GM21717 (cell line): Measurements from ENCODE around the gene CHRND.

Experiments
- ATAC-seq: cut with Tn5 transposase; IDR thresholded peaks from one replicate; pipeline ENCODE4 v1.9.1; 2021; ENCODE audit warnings: mild to moderate bottlenecking, moderate library complexity; ENCODE audit not compliant: unreplicated experiment

CHRND gene

DNA sequence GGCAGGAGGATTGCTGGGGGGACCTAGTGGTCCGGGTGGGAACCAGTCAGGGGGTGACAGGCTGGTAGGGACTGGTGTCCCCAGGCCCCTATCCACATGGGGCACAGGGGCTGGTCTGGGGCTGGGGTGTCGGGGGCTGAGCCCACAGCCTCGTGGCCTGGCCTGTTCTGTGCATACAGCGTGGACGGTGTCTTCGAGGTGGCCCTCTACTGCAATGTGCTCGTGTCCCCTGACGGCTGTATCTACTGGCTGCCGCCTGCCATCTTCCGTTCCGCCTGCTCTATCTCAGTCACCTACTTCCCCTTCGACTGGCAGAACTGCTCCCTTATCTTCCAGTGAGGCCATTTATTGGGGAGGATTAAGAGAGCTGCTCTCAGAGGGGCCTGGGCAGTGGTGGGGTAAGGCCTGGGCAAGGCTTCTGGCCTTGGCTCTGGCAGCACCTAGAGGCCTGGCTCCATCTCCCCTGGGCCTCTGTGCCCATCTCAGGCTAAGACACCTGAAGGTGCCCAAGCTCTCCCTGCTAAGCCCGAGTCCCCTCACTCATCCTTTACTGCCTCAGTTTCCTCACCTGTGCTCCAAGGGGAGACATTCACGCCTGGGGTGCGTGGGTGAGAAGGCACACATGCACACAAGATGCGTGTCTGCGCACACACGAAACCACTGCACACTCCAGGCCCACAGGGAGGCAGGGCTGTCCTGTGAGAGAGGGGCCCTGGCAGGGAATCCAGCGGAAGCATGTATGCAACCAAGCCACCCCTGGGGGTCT is 15.4 kb downstream of the CHRND start:
- ATAC-seq, result no peak

- no peak for ATAC-seq
Observed at GRCh38 chr2:232541961-232542714, 16.2 kb downstream of the CHRND start.

GRCh38 chr2:232542715-232543467 is 16.9 kb downstream of the CHRND start:
- no peak for ATAC-seq

GRCh38 chr2:232543491-232543890 is 17.5 kb downstream of the CHRND start:
- ATAC-seq, result no peak

DNA sequence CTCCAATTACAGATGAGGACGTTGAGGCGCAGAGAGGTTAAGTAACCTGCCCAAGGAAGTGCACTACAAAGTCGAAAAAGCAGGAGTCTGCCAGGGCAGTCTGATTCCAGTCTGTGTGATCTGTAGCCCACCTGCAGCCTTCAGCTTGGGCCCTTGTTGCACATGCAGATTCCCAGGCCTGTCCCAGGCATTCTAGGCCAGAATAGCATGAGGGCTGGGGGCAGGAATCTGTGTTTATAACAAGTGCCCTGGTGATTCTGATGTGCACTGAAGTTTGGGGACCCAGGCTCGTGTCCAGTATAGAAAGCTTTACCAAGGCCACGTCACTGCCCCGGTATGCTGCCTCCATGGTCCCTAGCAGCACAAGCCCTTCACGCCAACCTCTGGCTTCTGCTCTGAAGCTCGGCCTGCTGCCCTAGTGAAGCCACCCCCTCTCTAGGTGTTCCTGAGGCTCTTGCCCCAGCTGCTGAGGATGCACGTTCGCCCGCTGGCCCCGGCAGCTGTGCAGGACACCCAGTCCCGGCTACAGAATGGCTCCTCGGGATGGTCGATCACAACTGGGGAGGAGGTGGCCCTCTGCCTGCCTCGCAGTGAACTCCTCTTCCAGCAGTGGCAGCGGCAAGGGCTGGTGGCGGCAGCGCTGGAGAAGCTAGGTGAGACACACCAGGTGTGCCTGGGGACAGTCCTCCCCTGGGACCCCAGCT is 18.1 kb downstream of the CHRND start:
- no peak for ATAC-seq

- ATAC-seq, result no peak
Observed at GRCh38 chr2:232544674-232545073, 18.7 kb downstream of the CHRND start.

GRCh38 chr2:232545511-232546375 is 19.8 kb downstream of the CHRND start:
- ATAC-seq, result no peak

GRCh38 chr2:232547991-232548390 is 22.0 kb downstream of the CHRND start:
- no peak for ATAC-seq

- ATAC-seq, result no peak
Observed at GRCh38 chr2:232549655-232550353, 23.8 kb downstream of the CHRND start.

- peak; percentile 95 for ATAC-seq
Observed at GRCh38 chr2:232550354-232551249, 24.6 kb downstream of the CHRND start, which contains the start of the genes EIF4E2 and TIGD1. EIF4E2 (plus strand) TSS chr2:232550689; CDS start chr2:232550725, 36 bp downstream. TIGD1 (minus strand) TSS chr2:232550557; CDS start chr2:232549882, 675 bp downstream.

GRCh38 chr2:232551250-232551638 is 25.3 kb downstream of the CHRND start:
- no peak for ATAC-seq

- no peak for ATAC-seq
Observed at GRCh38 chr2:232551776-232552175, 25.8 kb downstream of the CHRND start.

GRCh38 chr2:232556426-232556825 is 30.5 kb downstream of the CHRND start:
- ATAC-seq, result no peak

DNA sequence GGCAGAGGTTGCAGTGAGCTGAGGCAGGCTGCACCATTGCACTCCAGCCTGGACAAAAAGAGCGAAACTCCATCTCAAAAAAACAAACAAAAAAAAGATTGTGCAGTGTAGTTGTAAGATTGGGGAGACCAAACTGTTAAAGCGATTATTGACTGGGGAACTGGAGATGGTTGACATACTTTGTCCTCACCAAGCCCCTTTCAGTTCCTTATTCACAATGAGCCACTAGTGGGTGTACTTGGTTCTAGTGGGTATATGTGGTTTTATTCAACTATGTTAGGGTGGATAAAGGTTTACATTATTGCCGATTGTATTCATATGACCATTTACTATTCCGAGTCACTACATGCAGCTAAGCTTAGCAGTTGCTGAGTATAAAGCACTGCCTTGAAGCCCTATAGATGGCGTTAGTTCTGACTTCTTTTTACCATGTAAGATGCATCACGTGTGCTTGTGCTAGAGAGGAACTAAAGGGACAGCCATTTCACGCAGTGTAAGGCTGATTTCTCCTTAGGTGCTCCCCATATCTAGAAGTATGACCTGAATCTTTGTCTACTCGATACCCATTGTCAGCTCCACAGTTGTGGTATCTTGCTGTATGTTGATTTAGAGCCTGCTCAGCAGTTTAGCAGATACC is 36.7 kb downstream of the CHRND start:
- no peak for ATAC-seq

GRCh38 chr2:232563580-232563979 is 37.6 kb downstream of the CHRND start:
- ATAC-seq, result no peak

GRCh38 chr2:232567721-232568120 is 41.8 kb downstream of the CHRND start:
- ATAC-seq, result no peak

- ATAC-seq, result no peak
Observed at GRCh38 chr2:232568161-232568560, 42.2 kb downstream of the CHRND start.

DNA sequence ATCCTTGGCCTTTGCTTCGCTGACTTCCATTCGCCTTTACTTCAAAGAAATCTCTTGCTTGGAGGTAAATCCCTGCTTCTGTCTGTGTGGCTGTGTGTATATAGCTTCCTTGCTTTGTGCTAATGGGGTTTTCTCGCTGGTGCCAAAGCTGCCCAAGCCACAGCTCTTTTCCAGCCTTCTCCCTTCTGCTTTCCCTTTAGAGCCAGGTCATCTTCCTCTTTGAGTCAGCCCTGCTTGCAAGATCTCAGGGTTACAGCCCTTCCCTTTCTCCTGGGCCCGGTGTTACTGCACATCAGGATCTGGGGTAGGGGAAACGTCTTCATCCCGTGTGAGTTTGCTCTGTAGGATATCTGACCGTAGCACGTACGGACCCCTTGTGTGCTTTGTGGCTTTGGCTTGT is 43.6 kb downstream of the CHRND start:
- ATAC-seq, result no peak
